Glomerular endothelial cell (primary cell): Measurements from ENCODE around the gene KCTD13. TPM values are rescaled to one million over a fixed set of nuclear protein-coding genes. Genes with fewer than 3 reads are reported as not detected.
"Not testable (repeated sequence)": the region's sequence is repeated elsewhere in the genome, so short reads cannot be mapped to it uniquely, and the experiment has no call there.

Experiments used
- DNase-seq: peaks from one replicate; pipeline ENCODE4 v3.0.0-alpha.2; 2011; ENCODE audit warnings: low read depth, low spot score; ENCODE audit errors: extremely low read depth
- total RNA-seq: library from RNA; depleted of rRNA; stranded (reverse); fragments of >200 nt; gene quantifications from 2 replicates; pipeline ENCODE4 v1.2.3, GENCODE V29; 2015

The KCTD13 gene
- total RNA-seq, 1 donor from 2014 or later: 36.2 TPM

DNA sequence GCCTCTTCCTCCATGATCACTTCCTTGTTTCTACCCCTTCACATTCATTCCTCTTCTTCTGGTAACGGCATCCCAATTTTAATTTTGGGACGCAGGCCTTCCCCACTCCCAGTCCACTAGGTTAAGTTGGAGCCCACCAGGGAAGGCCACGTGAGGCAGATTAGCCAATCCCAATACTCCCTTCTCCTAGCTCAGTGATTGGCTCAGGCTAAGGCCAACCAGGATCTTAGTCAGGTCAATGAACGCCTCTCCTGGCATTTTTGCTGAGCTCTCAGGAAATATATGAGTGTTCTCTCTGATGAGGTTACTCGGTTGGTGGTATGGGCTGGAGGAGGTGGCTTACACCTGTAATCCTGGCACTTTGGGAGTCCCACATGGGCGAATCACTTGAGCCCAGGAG lies 42.0 kb downstream of the KCTD13 start:
- no peak for DNase-seq

DNA sequence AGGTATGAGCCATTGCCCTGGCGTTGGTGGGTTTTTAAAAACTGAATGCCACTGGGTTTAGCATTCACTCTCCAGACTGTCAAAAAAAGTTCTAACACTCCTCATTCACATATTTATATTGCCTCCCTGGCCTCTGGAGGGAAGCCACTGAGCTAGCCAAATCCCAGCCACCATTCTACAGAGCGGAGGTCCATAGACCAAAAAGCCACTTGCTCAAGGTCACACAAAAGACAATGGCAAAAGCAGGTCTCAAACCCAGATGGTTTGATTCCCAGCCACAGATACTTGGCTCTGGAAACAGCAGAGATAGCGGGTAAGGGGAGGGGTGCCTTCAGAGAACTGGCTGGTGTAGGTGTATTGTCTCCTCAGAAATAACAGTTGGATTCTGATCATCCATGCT lies 45.0 kb downstream of the KCTD13 start:
- DNase-seq: no peak

DNA sequence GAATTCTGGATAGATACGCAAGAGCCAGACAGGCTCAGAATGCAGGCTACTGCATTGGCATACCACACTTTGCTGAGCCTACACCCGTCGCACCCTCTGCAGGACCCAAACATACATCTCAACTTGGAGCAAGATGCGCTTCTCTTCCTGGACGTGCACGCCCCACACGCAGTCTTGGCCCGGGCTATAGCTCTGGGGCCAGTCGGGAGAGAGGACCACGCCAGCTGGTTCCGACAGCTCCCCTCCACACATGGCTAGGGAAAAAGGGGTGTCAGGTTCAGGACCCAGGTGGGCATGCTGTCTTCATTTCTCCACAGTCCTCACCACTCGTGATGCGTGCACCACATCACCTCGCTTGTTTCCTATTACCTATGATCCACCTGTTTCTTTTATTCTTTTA lies 47.9 kb downstream of the KCTD13 start:
- no peak for DNase-seq

DNA sequence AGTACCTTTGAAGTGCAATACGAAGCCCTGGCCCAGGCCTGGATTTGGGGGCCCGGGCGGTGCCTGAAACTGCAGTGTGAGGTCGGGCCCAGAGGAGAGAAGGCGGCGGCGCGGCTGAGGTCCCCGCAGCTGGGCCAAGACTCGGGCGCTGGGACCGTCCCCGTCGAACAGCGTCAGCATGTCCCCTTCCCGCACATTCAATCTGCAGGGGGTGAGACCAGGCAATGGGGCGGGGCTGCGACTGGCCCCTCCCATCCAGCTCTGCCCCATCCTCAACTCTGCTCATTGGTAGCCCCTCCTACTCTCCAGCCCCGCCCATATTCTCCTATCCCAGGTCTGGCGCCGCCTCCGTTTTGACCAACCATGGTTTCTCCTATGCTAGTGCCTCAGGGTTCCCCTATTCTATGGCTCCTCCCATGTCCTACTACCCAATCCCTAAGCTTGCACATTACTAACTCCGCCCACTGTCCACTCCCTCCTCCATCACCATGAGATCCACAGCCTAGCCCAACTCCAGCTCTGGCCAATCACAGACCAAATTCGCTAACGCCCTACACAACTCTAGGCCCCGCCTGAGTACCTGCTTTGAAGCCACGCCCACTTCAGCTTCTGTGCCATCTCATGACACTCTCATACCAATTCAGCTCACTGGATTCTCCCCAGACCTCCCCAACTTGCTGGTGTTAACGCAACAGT lies 48.6 kb downstream of the KCTD13 start:
- no peak for DNase-seq

DNA sequence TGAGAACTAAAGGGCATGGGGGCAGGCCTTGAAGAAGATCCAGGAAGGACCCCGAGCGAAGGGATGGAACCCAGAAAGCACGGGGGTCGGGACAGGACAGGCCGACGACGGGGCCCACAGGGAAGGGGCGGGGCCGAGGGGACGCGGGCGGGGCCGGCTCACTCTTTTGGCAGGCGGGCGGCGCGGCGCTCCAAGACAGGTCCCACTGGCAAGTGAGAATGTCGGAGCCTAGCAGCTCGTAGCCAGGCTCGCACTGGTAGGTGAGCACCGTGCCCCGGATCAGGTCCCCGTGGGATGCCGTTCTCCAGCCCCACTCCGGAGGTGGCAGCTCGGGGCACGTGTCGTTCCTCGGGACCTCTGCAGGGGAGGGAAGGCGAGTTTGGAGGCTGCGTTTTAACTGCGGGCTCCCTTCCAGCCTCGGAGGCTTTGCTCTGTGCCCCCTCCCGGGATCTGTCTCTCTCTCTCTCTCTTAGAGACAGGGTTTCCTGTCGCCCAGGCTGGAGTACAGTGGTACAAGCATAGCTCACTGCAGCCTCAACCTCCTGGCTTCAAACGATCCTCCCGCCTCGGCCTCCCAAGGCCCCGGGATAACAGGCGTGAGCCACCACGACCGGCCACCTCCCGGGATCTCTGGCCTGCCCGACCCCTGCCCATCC lies 49.3 kb downstream of the KCTD13 start:
- DNase-seq: no peak

DNA sequence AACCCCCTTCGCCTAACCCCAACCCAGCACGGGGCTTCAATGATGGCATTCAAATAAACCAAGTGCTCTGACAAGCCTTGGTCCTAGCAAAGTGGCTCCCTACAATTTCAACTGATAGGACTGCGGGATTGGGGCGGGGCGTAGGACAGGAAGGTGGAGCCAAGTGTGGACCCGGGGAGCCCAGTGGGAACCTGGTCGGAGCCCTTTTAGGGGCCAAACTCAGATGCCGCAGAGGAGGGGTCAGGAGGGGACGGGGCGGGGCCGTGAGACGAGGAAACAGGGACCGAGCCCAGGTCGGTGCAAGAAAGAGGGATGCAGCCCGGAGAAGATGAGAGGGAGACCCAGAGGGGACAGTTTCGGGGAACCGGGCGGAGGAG lies 49.8 kb downstream of the KCTD13 start:
- DNase-seq: no peak

DNA sequence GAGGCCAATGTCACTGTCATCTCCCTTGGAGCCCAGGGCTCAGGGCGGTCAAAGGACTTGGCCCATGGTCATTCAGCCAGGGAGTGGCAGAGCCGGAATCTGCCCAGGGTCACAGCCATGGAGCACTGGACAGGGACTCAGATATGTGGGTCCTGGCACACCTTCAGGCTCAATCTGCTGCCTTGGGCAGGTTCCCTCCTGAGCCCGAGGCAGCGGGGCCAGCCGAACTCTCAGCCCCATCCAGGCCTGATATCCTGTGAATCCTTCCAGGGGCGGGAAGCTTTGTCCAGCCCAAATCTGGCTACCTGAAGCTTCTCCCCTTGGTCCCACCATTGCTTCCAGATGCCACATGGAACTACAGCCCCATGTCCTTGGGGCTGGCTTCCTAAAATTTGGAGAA lies 50.8 kb downstream of the KCTD13 start:
- no peak for DNase-seq

DNA sequence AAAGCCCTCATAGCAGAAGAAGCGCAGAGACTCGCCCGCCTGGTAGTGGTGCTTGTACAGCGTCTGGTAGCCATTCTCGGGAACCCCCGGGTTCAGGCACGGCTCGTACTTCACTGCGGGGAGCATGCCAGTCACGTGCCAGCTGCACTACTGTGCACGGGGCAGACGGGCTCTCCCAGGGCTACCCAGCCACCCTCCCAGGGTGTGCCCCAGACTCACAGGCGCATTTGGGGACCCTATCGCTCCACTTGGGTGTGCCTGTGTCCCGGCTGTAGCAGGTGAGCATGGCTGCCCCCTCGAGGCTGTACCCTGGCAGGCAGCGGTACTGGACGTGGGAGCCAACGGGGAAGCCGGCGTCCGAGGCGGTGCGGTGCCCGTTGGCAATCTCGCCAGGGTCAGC lies 52.7 kb downstream of the KCTD13 start:
- no peak for DNase-seq

DNA sequence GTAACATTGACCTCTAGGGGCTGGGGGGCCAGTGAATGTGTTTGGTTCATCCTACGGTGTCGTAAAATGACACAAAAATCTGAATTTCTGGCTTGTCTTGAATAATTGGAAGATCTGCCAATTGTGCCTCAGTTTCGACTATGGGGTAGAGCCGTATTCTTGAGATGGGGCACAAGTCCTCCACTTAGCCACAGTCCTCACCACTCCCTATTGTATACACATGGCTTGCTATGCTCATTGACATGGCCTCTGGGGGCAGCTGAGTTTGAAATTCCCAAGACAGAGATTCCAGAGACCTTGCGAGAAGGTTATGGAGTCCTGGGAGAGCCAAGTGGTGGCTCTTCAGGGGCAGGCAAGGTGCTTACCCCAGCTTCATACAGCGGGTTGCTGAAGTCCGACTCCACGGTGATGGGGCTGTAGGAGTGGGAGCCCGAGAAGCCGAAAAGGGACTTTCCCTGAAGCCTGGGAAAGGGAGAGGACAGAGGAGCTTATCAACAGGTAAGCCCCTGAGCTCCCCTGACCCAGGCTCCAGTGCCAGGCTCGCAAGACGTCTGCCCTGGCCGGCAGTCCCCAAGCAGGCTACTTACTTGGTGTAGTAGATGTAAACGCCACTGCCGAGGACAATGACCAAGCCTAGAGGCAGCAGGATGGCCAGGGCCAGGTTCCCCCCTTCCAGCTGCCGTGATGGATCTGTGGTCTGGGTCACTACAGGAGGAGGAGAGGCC lies 54.0 kb downstream of the KCTD13 start:
- DNase-seq: no peak

DNA sequence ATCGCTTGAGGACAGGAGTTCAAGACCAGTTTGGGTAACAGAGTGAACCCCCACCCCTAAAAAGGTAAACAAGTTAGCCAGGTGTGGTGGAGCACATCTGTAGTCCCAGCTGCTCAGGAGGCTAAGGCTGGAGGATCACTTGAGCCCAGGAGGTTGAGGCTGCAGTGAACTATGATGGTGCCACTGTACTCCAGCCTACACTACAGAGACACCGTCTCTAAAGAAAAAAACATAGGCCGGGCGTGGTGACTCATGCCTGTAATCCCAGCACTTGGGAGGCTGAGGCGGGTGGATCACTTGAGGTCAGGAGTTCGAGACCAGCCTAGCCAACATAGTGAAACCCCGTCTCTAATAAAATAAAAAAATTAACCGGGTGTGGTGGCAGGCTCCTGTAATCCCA lies 57.0 kb downstream of the KCTD13 start:
- not testable (repeated sequence) for DNase-seq

DNA sequence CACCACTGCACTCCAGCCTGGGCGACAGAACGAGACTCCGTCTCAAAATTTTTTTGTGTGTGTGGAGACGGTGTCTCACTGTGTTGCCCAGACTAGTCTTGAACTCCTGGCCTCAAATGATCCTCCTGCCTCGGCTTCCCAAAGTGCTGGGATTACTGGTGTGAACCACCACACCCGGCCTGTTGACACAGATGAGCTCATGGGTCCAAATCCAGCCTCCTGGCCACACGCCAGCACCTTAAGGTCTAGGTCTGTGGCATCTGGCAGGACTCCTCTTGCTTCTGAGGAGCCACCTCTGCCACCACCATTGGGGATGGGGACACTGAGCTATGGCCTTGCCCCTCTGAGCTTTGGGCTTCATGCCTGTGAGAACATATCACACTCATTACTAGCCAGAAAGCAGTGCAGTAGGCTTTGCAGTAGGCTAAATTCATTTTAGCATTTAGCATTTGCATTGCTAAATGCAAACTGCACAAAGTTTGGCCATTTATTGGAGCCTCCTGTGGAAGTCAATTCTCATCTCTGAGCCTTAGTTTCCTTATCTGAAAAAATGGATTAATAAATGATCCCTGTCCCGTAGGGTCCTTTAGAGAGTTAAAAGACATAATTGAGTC lies 57.5 kb downstream of the KCTD13 start:
- no peak for DNase-seq

DNA sequence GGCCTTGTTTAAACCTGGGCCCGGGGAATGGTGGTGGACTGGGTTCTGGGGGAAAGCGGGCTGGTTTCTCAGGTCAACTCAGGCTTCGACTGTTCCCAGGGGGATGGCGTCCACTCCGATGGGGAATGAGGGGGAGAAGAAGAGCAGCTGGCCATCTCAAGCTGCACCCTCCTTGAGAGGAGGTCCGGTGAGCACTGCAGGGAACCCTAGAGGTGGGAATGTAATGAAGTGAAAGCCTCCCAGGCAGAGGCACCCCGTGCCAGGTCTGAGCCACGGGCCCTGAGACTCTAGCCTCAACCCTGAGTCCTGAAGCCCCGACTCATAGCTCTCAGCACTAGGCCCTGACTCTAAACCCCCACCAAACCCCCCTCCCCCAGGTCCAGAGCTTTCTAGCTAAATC lies 61.8 kb downstream of the KCTD13 start:
- DNase-seq: no peak

DNA sequence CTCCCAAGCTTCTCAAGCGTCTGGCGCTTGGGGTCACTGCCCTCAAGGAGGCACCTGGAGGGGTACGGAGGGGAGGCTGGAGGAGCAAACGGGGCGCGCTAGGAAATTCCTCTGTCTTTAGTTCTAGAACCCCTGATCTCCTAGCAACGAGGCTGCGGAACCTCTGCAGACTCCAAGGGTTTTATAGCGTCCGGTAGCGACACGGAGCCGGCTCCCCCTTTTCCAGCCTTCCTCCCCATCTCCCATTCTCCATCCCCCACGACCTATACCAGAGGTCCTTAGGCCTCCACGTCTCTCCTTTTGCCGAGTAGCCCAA lies 62.4 kb downstream of the KCTD13 start:
- DNase-seq: no peak

DNA sequence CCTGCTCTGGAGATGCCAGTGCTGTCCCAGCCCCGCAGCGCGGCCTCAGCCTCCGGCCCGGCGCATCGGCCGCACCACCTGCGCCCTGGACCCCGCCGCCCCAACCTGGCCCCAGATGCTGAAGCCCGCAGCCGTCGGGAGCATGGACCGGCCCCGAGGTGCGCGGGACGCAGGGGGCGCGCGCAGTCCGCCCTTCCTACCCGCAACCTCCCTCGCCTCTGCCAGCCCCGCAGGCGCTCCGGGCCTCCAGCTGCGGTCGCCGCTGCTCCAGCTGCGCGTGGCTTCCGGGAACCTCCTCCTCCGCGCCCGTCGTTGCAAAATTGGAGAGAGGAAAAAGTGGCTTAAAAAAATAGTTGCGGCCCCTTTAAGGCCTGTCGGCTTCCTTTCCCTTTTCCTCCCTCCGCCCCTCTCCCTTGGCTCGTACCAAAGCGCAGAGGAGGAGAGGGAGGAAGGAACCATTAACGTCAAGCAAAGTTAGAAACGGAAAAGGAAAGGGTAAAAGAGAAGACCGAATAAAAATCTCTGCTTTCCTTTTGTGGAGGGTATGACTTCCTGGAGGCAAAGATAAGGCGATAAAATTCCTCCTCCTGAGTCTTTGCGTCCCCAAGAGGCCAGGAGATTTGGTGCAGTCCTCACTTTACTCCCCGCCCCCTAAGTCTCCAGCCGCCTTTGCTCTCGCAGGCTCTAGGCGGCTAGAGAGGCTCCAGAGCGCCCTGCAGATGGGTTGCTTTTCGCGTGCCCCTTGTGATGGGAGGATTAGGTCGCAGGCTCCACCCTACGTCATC lies 63.0 kb downstream of the KCTD13 start, which contains the start of gene CDIPT:
TSS of gene CDIPT (minus strand) at position 343 of the 785 bp plus-strand sequence. CDS start 369 bp downstream, outside the sequence.
- peak; percentile 97 for DNase-seq

DNA sequence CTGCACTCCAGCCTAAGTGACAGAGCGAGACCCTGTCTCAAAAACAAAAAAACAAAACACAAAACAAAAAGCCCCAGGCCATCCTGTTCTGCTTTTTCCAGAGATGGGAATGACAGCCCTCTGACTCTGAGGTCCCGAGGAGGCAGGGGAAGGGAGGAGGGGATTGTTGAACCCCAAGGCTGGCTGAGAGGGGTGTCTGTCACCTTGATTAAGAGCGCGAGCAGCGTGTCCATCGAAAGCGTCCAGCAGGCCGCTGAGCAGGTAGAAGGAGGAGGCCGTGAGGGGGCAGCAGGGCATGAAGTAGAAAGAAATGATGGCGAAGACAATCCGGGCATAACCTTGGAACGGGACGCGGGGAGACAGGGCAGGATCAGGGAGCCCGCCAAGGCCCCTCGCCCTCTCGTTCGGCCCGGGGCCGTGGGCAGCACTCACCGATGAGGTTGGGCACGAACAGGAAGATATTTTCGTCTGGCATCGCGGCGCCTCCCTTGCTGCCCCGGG lies 63.6 kb downstream of the KCTD13 start:
- DNase-seq: no peak

DNA sequence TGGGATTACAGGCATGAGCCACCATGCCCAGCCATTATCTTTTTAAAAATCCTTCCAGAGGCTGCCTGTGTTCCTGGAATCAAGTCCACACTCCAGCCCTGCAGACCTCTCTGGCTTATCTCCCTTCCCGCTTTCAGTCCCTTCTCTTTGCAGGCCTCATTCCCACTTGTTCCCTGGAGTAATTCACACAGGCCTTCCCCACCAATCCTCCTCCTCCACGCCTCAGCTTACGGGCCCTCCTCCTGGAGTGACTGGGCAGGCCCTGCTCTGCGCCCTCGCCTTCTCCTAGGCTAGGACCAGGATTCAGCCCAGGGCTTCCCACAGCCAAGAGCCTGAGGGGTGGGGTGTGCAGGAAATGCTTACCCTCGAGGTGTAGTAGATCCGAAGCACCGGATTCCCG lies 65.8 kb downstream of the KCTD13 start:
- DNase-seq: no peak

DNA sequence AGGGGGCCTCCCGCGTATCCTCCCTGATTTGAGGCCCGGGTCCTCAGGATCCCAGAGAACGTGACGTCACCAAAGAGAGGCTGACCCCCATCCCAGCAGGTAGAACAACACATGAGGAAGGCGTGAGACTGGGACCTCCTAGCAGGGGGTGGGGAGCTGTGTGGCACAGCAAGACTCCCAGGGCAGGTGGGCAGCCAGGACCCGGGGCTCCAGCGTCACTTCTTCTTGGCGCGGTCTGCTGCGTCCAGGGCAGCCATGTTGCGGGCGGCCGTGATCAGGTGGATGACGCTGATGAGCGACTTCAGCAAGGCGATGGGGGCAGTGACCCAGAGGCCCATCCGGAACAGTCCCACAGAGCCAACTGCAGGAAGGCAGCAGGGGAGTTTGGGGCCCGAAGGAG lies 67.1 kb downstream of the KCTD13 start:
- no peak for DNase-seq

DNA sequence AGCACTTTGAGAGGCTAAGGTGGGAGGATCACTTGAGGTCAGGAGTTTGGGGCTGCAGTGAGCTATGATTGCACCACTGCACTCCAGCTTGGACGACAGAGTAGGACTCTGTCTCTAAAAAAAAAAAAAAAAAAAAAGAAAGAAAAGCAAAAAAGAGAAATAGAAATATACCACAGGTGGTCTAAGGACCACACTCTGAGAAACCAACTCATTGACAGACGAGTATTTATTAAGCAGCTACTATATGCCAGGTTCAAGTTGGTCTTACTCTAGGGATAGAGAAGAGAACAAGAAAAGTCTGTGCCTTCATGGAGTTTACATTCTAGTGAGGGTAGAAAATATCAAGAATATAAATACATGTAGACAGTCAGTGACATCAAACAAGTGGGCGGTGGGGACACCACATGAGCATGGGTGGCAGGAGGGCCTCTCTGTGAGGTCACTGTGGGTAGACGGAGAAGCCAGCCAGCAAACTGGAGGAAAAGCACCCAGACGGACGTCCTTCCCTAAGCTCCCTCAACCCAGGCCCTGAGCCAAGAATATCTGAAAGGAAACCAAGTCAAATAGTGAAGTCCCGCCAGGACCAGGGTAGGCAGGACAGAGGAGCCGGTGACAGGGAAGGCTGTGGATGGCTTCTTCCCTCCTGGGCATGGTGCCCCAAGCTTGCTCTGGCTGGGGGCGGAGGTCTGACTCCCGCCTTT lies 67.7 kb downstream of the KCTD13 start:
- DNase-seq: no peak

DNA sequence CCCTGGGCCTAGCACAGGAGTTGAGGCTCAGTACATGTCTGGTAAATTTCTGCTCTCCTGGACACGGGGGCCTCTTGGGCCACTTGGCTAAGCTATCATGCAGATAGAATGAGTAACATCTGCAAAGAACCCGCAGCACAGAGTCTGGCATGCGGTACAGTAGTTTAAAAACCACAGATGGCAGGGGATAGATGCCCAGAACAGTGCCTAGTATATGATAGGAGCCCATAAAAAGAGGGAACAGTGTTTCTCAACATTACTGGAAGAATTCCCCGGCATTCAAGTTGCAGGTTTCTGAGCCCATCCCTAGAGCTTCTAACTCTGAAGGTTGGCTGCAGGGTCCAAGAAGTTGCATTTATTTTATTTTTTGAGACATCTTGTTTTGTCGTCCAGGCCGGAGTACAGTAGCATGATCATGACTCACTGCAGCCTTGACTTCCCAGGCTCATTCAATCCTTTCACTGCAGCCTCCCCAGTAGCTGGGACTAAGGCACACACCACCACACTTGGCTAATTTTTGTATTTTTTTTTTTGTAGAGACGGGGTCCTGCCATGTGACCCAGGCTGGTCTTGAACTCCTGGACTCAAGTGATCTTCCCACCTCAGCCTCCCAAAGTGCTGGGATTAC lies 68.8 kb downstream of the KCTD13 start:
- no peak for DNase-seq
